ENCODE data around the gene SYNDIG1L.
A peak's percentile ranks its signal among the peaks of the same experiment; 100 is the strongest.
"Not testable (repeated sequence)": the region's sequence is repeated elsewhere in the genome, so short reads cannot be mapped to it uniquely, and the experiment has no call there.

SYNDIG1L gene

GRCh38 chr14:74426202-74426582 is at the start of gene SYNDIG1L:
Gene SYNDIG1L (minus strand): TSS chr14:74426210. CDS start chr14:74409744, 16,466 bp downstream.
- DNase-seq (ENCODE audit: low spot score) = no peak

- no peak for DNase-seq (ENCODE audit: low spot score)
Observed at GRCh38 chr14:74475678-74476077, 49.7 kb upstream of the SYNDIG1L start.

- DNase-seq (ENCODE audit: low spot score) = no peak
Observed at GRCh38 chr14:74474376-74474775, 48.4 kb upstream of the SYNDIG1L start.

- no peak for DNase-seq (ENCODE audit: low spot score)
Observed at GRCh38 chr14:74472601-74473000, 46.6 kb upstream of the SYNDIG1L start.

GRCh38 chr14:74469548-74470518 is 43.8 kb upstream of the SYNDIG1L start:
- no peak for DNase-seq (ENCODE audit: low spot score)

- DNase-seq (ENCODE audit: low spot score) = no peak
Observed at GRCh38 chr14:74468513-74468912, 42.5 kb upstream of the SYNDIG1L start.

GRCh38 chr14:74465335-74465734 is 39.3 kb upstream of the SYNDIG1L start:
- DNase-seq (ENCODE audit: low spot score) = no peak

- DNase-seq (ENCODE audit: low spot score) = no peak
Observed at GRCh38 chr14:74464785-74465184, 38.8 kb upstream of the SYNDIG1L start.

GRCh38 chr14:74463697-74464096 is 37.7 kb upstream of the SYNDIG1L start:
- DNase-seq (ENCODE audit: low spot score) = no peak

- DNase-seq (ENCODE audit: low spot score) = no peak
Observed at GRCh38 chr14:74462993-74463392, 37.0 kb upstream of the SYNDIG1L start.

GRCh38 chr14:74459976-74460375 is 34.0 kb upstream of the SYNDIG1L start:
- no peak for DNase-seq (ENCODE audit: low spot score)

GRCh38 chr14:74459289-74459946 is 33.4 kb upstream of the SYNDIG1L start:
- DNase-seq (ENCODE audit: low spot score) = peak; percentile 21

- DNase-seq (ENCODE audit: low spot score) = no peak
Observed at GRCh38 chr14:74457565-74457895, 31.5 kb upstream of the SYNDIG1L start.

- no peak for DNase-seq (ENCODE audit: low spot score)
Observed at GRCh38 chr14:74456684-74457564, 30.9 kb upstream of the SYNDIG1L start.

- DNase-seq (ENCODE audit: low spot score) = not testable (repeated sequence)
Observed at GRCh38 chr14:74454397-74454796, 28.4 kb upstream of the SYNDIG1L start.

- no peak for DNase-seq (ENCODE audit: low spot score)
Observed at GRCh38 chr14:74444866-74445265, 18.9 kb upstream of the SYNDIG1L start.

- no peak for DNase-seq (ENCODE audit: low spot score)
Observed at GRCh38 chr14:74442757-74443156, 16.7 kb upstream of the SYNDIG1L start.

- no peak for DNase-seq (ENCODE audit: low spot score)
Observed at GRCh38 chr14:74441113-74441512, 15.1 kb upstream of the SYNDIG1L start.

- DNase-seq (ENCODE audit: low spot score) = no peak
Observed at GRCh38 chr14:74438351-74438915, 12.4 kb upstream of the SYNDIG1L start.

- DNase-seq (ENCODE audit: low spot score) = no peak
Observed at GRCh38 chr14:74437496-74438053, 11.6 kb upstream of the SYNDIG1L start.

GRCh38 chr14:74434294-74434693 is 8.3 kb upstream of the SYNDIG1L start:
- no peak for DNase-seq (ENCODE audit: low spot score)

GRCh38 chr14:74429991-74430390 is 4.0 kb upstream of the SYNDIG1L start:
- no peak for DNase-seq (ENCODE audit: low spot score)

Data from CD4-positive, alpha-beta T cell treated with Interleukin-2 at 100 ng/mL for 4 hours (primary cell).